PC-9 (cell line): ENCODE data around the gene CWC27.

Source experiments
- EZH2 ChIP-seq: fragments of 200-600 bp; sonication (generic); IDR thresholded peaks from 2 replicates; pipeline ENCODE4 v1.8.0; 2017; ENCODE audit warnings: antibody characterized with exemption, low read depth
- TF ChIP-seq, protein P1 (sequence below): fragments of 200-600 bp; sonication (generic); conservative IDR thresholded peaks from 2 replicates; pipeline ENCODE4 v1.6.1; 2017; ENCODE audit warnings: mixed run types, antibody characterized with exemption, mild to moderate bottlenecking, moderate library complexity

DNA sequence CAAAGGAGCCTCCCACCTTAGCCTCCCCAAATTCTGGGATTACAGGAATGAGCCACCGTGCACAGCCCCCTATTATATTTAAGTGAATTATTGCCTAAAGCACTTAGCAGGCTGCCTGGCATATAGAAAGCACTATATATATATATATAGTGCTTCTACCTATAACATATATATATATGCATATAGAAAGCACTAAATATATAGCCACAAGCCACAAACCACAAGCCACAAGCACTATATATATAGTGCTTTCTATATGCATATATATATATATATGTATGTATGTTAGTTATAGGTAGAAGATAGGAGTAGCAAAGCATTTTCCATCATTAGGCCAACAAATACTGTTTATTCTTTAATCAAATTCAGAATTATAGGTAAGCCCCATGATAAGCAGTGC, 185.8 kb downstream of the CWC27 start:
- TF ChIP-seq, protein P1, sequence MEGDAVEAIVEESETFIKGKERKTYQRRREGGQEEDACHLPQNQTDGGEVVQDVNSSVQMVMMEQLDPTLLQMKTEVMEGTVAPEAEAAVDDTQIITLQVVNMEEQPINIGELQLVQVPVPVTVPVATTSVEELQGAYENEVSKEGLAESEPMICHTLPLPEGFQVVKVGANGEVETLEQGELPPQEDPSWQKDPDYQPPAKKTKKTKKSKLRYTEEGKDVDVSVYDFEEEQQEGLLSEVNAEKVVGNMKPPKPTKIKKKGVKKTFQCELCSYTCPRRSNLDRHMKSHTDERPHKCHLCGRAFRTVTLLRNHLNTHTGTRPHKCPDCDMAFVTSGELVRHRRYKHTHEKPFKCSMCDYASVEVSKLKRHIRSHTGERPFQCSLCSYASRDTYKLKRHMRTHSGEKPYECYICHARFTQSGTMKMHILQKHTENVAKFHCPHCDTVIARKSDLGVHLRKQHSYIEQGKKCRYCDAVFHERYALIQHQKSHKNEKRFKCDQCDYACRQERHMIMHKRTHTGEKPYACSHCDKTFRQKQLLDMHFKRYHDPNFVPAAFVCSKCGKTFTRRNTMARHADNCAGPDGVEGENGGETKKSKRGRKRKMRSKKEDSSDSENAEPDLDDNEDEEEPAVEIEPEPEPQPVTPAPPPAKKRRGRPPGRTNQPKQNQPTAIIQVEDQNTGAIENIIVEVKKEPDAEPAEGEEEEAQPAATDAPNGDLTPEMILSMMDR, result no peak
- TF ChIP-seq EZH2, result no peak
